Tracheal epithelial cell (primary cell): ENCODE results near the gene POFUT2. TPM values are rescaled to one million over a fixed set of nuclear protein-coding genes. Genes with fewer than 3 reads are reported as not detected.

Experiments
- total RNA-seq: library from RNA; depleted of rRNA; stranded (reverse); fragments of >200 nt; gene quantifications from 2 replicates; pipeline ENCODE4 v1.2.1, GENCODE V29; 2014

Gene POFUT2, protein sequence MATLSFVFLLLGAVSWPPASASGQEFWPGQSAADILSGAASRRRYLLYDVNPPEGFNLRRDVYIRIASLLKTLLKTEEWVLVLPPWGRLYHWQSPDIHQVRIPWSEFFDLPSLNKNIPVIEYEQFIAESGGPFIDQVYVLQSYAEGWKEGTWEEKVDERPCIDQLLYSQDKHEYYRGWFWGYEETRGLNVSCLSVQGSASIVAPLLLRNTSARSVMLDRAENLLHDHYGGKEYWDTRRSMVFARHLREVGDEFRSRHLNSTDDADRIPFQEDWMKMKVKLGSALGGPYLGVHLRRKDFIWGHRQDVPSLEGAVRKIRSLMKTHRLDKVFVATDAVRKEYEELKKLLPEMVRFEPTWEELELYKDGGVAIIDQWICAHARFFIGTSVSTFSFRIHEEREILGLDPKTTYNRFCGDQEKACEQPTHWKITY
- total RNA-seq: 11.3 and 12.6 TPM in 2 replicates

DNA sequence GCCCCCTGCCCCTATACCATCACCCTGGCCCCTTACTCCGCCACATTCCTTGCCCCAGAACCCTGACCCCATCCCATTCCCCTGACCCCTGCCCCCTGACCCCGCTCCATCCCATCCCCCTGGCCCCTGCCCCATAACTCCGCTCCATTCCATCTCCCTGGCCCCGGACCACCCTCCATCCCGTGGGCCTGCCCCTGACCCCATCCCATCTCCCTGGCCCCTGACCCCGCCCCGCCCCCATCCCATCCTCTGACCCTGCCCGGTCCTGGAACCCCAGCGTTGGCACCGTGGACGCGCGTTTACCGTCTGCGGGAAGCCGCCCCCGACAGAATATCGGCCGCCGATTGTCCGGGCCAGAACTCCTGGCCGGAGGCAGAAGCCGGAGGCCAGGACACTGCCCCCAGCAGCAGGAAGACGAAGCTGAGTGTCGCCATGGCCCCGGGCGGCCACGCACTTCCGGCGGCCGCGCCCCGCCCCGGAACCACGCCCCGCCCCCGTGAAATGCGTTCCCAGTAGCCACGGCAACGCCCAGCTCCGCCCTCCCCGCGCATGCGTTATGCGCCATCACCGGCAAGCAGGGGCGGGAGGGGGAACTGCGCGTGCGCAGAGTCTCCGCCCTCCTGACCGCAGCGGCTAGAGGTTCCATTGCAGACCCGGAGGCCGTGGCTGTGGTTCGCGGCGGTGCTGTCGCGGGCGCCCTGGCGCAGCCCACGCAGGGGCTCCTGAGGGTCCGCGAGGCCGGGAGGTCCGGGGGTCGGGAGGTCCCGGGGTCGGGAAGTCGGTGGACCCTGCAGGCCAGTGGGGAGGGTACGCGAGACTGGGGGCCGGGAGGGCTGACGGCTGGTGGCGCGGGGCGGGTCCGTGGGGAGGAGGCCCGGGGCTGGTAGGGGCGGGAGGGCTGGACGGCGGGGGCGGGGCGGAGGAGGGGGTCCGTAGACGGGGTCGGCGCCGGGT lies at the start of gene POFUT2:
POFUT2 (minus strand) TSS at position 458 of the 954 bp plus-strand sequence; CDS start at position 434, 24 bp downstream.

Other genes starting within 250 kb of the POFUT2 start
- 13.0 and 14.2 TPM in 2 replicates for gene ADARB1, start 213.3 kb downstream of the POFUT2 start, total RNA-seq
- 23.2 and 72.8 TPM in 2 replicates for gene COL18A1, start 117.3 kb upstream of the POFUT2 start, total RNA-seq